Astrocyte of the spinal cord (primary cell): ENCODE data around the gene FAS.
A peak's percentile ranks its signal among the peaks of the same experiment; 100 is the strongest.

ENCODE experiments used
- DNase-seq: peaks from one replicate; pipeline ENCODE4 v3.0.0; 2011; ENCODE audit warnings: low read depth, low spot score
- H3K4me3 ChIP-seq: 2 replicates; pipeline ENCODE4 v1.5.1; 2011; ENCODE audit warnings: low read depth, mild to moderate bottlenecking, low read length, moderate library complexity
- CTCF ChIP-seq: IDR thresholded peaks from 2 replicates; pipeline ENCODE4 v1.5.1; 2012; ENCODE audit warnings: low read depth, mild to moderate bottlenecking, low read length, inconsistent platforms
- in situ Hi-C: cut with HindIII; loops from 2 replicates; pipeline ENCODE4 v1.10.0; 2017; ENCODE audit warnings: low sequenced_read_pairs

The FAS gene

GRCh38 chr10:88966797-88967196, 23.8 kb upstream of the FAS start:
- in situ Hi-C loops, result no loop called here
- H3K4me3 ChIP-seq, result no peak overlapping the region
- TF ChIP-seq CTCF, result no peak
- DNase-seq, result no peak

- no peak overlapping the region for H3K4me3 ChIP-seq
- in situ Hi-C loops, result no loop called here
These were observed 22.2 kb upstream of the FAS start for GRCh38 chr10:88968391-88968790.

GRCh38 chr10:88971221-88972061, 19.2 kb upstream of the FAS start:
- in situ Hi-C loops, result no loop called here
- DNase-seq, result no peak
- H3K4me3 ChIP-seq, result no peak overlapping the region
- no peak for TF ChIP-seq CTCF

More at GRCh38 chr10:88968391-88968790, 22.2 kb upstream of the FAS start:
- no peak for TF ChIP-seq CTCF
- DNase-seq, result no peak

GRCh38 chr10:88974012-88974411, 16.6 kb upstream of the FAS start:
- in situ Hi-C loops, result no loop called here
- peak; percentile 34 for DNase-seq
- no peak for TF ChIP-seq CTCF
- H3K4me3 ChIP-seq, result no peak overlapping the region

- H3K4me3 ChIP-seq, result peak overlapping the region; percentile 24
- peak; percentile 62 for DNase-seq
- no peak for TF ChIP-seq CTCF
- in situ Hi-C loops, result no loop called here
These were observed 15.9 kb upstream of the FAS start for GRCh38 chr10:88974446-88975376.

- in situ Hi-C loops, result no loop called here
- no peak for DNase-seq
- H3K4me3 ChIP-seq, result peak overlapping the region; percentile 24
- TF ChIP-seq CTCF, result no peak
These were observed 15.2 kb upstream of the FAS start for GRCh38 chr10:88975377-88975720.
